ENCODE results near the gene RASGRP3.
"Not testable (repeated sequence)": the region's sequence is repeated elsewhere in the genome, so short reads cannot be mapped to it uniquely, and the experiment has no call there.

The RASGRP3 gene

DNA sequence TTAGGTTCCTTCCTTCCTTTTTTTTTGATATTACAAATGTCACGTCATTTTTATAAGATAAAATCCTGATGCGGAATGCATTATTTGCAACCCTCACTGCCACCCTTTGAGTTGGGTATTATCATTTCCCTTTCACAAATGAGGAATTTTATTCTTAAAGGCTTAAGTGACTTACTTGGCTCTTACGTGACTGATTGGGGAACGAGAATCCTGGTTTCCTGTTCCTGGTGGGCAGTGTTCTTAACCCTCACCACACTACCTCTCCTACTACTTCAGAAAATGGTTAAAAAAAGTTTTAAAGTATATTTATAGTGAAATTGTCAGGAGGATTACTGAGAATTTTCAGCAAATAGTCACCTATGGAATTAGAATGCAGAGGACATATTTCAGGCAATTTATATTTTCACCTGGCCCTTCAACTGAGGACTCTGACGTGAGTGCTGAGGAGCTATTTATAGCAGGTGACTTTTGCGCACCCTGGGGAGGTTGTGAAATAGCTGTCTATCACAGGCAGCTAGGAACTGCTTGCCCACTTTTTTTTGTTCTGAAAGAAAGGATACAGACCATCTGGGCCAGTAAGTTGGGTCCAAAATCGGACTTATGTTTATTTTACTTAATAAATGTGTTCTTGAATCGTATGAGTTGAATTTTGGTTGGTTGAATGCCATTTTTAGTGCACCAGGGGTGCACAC is 18.7 kb upstream of the RASGRP3 start:
- DNase-seq (ENCODE audit: low read depth in 4 of 4, low spot score in 1 of 4), result no peak

GRCh38 chr2:33458248-33458819 is 18.1 kb upstream of the RASGRP3 start:
- DNase-seq (ENCODE audit: low read depth in 4 of 4, low spot score in 1 of 4), result no peak

GRCh38 chr2:33459745-33460144 is 16.7 kb upstream of the RASGRP3 start:
- DNase-seq (ENCODE audit: low read depth in 4 of 4, low spot score in 1 of 4), result no peak

- not testable (repeated sequence) for DNase-seq (ENCODE audit: low read depth in 4 of 4, low spot score in 1 of 4)
Observed at GRCh38 chr2:33462512-33462911, 13.9 kb upstream of the RASGRP3 start.

DNA sequence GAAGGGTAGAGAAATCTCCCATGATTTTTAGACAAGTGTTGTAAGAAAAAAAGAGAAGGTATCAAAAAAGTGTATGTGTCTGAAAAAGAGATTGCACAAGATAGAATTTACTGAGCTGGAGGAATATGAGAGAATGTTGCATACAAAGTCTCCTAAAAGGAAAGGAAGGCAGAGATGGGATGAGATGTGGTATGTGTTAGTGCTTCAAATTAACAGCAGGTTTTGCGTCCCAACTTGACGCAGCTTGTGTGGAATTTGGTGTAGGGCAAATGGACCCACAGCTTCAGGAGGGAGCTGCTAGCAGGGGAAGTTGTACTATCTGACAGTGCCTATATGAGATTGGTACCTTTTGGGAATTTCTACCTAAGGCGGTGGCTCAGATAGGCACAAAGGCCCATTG is 9.0 kb upstream of the RASGRP3 start:
- no peak for DNase-seq (ENCODE audit: low read depth in 4 of 4, low spot score in 1 of 4)

DNA sequence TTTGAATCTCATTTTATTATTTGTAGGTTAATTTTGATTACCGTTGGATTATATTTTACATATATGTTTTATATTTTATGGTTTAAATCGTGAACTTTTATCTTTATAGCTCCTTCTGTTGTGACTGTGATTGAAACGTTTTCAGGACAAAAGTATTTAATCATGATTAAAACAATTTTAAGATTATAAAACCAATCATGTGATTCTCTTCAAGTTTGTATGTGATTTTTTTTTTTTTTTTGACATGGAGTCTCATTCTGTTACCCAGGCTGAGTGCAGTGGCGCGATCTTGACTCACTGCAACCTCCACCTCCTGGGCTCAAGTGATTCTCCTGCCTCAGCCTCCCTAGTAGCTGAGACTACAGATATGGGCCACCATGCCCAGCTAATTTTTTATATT is 7.2 kb upstream of the RASGRP3 start:
- DNase-seq (ENCODE audit: low read depth in 4 of 4, low spot score in 1 of 4), result no peak

DNA sequence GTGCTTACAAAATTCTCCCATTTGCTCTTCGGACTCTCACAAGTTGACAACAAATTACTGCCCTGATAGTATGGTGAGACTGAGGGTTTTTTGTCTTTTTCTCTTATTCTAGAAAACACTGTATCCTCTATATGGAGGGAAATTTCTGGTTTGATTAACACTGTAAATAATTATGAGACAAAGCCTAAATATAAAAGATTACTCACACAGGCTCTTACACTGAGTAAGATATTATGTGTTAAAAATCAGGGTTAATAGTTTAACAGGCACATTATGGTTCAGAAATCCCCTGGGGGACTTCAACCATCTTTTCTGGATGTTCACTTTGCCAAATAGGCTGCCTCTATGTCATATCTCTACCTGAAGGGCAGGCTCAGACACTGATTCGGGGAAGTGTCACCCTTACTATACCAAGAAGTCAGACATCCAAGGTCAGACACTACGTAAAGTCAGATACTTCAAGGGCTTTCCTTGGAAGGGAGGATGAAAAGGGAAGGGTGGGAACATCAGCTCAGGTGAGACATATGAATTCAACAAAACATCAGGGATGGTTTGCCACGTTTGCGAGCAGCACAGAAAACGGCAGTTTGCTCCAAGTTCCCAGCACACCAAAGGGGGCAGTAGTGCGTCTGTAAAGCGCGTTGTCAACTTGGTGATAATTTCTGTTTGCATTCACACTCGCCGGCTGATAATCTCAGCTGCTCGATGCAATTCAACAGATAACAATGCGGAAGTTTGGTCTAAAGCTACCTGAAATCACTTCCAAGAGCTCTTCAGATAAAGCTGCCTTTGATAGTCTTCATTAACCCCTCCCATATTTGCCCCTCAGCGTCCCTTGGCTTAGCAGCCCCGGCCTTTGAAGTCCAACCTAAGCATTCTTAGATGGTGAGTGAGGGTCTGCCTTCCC is 972 bp upstream of the RASGRP3 start:
- DNase-seq (ENCODE audit: low read depth in 4 of 4, low spot score in 1 of 4), result peak; percentile 42 to 61 (median 50)

DNA sequence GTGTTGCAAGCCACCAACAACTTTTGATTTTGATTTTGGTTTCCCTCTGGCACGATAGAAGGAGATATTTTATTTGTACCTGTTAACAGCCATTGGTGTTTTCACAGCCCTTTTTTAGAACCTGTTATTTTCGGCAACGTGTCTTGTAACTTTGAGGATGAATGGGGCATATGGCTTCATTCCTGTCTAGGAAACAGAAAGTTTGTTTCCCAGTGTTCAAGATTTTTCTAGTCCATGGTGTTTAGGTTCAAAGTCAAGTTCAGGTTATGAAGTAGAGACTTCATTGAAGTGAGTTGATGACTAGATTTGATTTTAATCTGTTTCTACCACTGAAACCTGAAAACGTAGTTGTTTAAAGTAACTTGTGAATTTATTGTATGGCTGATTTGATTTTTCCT is 343 bp downstream of the RASGRP3 start:
- DNase-seq (ENCODE audit: low read depth in 4 of 4, low spot score in 1 of 4), result no peak

DNA sequence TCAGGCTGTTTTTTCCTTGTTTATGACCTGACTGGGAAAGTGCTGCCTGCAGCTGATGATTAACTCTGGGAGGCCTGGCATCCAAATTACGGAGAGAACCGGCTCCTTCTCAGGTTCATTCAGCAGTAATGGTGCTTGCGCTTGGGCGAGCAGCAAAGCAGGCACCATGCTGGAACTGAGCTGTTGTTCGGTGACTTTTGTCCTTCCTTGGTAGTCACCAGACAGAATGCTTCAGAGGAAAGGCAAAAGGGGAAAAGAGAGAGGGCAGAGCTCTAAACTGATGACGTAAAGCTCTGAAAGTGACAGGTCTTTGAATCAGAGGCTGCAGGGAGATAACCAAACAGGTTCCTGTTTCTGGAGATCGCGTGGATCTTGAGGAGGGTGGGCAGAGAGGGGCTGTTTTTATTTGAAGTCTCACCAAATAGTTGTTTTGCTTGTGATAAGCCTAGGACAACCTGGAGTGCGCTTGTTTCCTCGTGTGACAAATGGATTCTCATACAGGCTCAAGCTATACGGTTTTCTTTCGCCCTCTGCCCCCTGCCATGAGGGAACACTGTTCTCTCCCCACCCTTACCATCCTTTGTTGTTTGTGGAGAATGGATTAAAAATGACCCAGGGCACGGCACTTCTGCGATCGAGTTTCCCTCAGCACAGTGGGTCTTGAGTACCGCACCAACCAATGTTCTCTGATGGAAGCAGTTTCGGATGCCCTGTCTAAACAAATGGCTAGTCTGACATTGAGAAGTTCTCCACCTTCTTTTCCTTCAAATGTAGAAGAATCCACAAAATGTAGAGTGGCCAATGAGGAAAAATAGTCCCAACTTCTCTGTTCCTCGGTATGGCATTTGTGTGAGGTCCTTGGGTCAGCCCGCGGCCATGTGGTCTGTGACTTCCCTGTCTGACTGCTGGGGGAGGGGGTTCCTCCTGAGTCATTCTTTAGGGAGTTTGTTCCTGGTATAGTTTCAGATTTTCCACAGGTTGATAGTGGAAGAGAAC is 1.3 kb downstream of the RASGRP3 start:
- DNase-seq (ENCODE audit: low read depth in 4 of 4, low spot score in 1 of 4), result peak in 1 of 4 experiments; percentile 2

DNA sequence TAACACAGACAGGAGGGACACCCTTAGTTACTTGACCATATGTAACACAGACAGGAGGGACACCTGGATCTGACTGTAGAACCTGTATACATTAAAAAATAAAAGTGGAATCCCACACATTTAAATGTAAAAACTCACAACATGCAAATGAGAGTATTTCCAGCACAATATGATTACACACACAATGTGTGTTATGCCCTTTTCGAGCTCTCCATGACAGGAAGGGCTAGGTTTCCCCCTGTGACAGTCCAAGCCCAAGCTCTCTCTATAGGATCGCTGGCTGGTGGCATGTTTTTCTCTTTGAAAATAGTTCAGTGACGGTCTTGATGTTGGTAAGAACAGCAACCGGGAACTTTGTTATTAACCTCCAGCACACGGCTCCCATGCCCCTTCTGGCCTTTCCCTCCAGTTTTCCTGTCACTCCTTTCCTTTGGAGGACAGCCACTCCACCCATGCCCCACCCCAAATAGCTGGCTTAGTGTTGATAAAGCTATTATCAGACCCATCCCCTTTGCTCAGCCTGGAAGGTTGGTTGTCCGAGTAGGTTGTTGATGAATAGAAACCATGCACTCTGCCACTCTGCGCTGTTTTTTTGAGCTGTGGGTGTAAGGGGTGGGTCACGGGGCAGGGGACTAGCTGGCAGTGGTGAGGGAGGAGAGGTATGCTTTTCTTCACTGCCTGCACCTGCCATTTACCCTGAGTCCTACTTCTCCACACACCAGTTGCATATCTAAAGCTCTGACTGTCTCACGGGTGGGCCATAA is 2.7 kb downstream of the RASGRP3 start:
- no peak for DNase-seq (ENCODE audit: low read depth in 4 of 4, low spot score in 1 of 4)

DNA sequence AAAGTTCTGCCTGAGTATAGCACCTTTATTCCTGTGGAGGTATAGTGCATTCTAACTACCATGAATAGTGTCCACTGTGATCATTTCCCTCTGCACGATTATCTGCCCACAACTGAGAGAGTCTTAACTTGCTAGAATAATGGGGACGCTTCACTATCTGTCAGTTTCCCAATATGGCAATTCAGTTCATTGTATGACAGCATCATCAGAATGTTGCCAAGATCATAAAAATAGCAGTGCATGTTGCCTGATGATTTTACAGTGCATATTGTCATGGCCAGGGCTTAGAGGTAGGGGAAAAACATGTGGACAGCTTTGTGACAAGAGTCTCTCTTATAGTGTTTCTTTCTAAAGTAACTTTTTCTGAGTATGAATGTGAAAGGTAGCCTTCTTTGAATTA is 6.1 kb downstream of the RASGRP3 start:
- DNase-seq (ENCODE audit: low read depth in 4 of 4, low spot score in 1 of 4), result no peak

DNA sequence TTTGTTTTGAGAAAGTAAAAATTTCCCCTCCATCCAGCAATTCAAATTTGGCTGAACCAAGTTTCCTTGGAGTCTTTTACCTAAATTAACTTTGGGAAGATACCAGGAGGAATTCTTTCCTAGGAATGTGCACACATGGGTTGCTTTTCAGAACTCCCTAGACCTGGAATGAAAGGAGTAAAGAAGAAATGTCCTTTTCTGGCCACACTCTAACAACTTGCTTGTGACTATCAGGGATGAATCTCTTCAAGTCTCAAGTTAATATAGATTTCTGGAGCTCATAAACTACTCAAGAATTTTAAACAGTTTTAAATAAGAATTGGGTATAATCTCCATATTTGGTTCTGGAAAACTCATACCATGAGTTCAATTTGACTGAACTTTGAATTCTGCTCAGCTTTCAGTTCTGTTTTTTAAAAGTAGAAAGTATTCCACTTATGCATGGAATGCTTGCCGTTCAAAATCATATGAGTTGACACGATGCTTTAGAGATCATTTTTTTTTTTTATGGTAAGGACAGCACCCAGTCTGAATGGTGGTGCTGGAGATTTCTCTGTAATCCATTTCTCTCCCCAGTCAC is 7.7 kb downstream of the RASGRP3 start:
- DNase-seq (ENCODE audit: low read depth in 4 of 4, low spot score in 1 of 4), result no peak

- no peak for DNase-seq (ENCODE audit: low read depth in 4 of 4, low spot score in 1 of 4)
Observed at GRCh38 chr2:33485051-33485450, 8.6 kb downstream of the RASGRP3 start.

GRCh38 chr2:33486544-33486943 is 10.1 kb downstream of the RASGRP3 start:
- DNase-seq (ENCODE audit: low read depth in 4 of 4, low spot score in 1 of 4), result no peak

DNA sequence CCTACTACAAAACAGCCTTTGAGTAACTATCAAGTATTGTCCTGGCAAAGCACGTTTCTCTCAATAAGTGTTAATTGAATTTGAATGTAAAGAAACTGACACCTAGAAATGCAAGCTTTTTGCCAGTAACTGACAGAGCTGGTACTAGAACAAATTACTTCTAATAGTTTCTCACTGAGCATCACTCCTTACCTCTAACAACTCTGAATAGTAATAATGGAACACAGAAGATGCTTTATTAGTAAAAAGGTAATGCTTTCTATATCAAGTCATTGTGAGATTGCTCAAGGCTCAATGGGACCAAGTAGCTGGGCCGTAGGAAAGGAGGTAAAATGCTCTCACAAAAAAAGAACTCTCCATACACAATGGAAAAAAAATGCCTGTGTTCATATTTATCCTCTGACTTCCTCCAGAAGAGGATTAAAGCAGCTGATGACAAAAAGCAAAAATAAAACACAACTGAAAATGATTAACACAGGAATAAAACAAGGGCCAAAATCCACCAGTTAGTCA is 11.8 kb downstream of the RASGRP3 start:
- DNase-seq (ENCODE audit: low read depth in 4 of 4, low spot score in 1 of 4), result no peak

GRCh38 chr2:33488715-33489540 is 12.5 kb downstream of the RASGRP3 start:
- no peak for DNase-seq (ENCODE audit: low read depth in 4 of 4, low spot score in 1 of 4)

DNA sequence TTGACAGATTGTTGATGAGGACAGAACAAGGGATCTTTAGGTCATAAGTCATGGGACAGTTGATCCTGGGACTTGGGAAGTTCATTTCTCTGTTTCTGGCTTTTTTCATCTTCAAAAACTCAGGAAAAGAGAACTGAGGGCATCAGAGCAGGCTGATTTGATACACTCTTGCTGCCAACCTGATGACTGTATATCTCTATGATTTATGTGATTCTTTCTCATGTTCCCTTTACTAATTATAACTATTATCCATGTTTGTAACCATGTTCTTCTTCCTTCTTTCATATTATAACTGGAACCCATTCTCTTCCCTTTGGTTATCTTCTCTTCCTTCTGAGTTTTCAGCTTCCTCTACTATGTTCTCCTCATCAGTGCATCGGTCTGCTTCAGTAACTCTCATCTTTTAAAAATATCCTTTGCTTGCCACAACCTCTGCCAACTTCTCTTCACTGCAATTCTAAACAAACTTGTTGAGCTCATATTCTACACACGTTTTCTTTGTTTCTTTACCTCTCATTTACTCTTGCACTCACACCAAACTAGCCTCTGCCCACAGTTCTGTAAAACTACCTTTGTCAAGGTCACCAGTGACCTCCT is 13.5 kb downstream of the RASGRP3 start:
- no peak for DNase-seq (ENCODE audit: low read depth in 4 of 4, low spot score in 1 of 4)

- no peak for DNase-seq (ENCODE audit: low read depth in 4 of 4, low spot score in 1 of 4)
Observed at GRCh38 chr2:33491441-33492084, 15.1 kb downstream of the RASGRP3 start.
